ENCODE data around the gene DOCK4.

DNA sequence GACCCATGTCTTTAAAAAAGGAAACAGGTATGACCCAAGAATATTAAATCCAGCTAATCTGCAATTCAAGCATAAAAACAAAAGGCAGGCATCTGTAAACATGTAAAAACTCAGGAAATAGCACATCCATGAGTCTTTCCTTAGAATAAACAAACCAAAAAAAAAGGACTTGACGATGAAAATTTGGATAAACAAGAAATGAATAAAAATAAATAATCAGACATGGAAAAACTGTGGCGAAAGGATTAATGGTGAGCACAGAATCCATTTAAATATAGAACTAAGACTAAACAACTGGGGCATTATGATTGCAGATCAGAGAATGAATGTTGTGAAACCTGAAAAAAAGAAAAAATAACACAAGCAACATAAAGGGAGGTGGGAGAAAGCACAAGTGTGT lies 170.1 kb downstream of the DOCK4 start:
- TF ChIP-seq, protein P1, sequence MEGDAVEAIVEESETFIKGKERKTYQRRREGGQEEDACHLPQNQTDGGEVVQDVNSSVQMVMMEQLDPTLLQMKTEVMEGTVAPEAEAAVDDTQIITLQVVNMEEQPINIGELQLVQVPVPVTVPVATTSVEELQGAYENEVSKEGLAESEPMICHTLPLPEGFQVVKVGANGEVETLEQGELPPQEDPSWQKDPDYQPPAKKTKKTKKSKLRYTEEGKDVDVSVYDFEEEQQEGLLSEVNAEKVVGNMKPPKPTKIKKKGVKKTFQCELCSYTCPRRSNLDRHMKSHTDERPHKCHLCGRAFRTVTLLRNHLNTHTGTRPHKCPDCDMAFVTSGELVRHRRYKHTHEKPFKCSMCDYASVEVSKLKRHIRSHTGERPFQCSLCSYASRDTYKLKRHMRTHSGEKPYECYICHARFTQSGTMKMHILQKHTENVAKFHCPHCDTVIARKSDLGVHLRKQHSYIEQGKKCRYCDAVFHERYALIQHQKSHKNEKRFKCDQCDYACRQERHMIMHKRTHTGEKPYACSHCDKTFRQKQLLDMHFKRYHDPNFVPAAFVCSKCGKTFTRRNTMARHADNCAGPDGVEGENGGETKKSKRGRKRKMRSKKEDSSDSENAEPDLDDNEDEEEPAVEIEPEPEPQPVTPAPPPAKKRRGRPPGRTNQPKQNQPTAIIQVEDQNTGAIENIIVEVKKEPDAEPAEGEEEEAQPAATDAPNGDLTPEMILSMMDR (conservative IDR thresholded peaks at IDR 0.05), result no peak
- no peak for TF ChIP-seq ZFX (IDR thresholded peaks at IDR 0.05)

Measured in C4-2B (cell line).